Fibroblast of lung (primary cell): ENCODE results near the gene EFCAB14. TPM values are rescaled to one million over a fixed set of nuclear protein-coding genes. Genes with fewer than 3 reads are reported as not detected.

ENCODE experiments used
- DNase-seq, 2 donors: peaks; one replicate each; pipeline versions ENCODE4 v3.0.0 to v3.0.0-alpha.2; 2010; ENCODE audit warnings: low read depth in 2 of 2
- H2AFZ ChIP-seq: 2 replicates; pipeline ENCODE4 v1.5.1; 2012; ENCODE audit warnings: low read length, control low read depth, inconsistent platforms
- H3K27ac ChIP-seq: 2 replicates; pipeline ENCODE4 v1.5.1; 2011; ENCODE audit warnings: low read length, control low read depth; ENCODE audit not compliant: insufficient read depth
- H3K27me3 ChIP-seq: 2 replicates; pipeline ENCODE4 v1.5.1; 2011; ENCODE audit warnings: mild to moderate bottlenecking, low read length; ENCODE audit not compliant: control insufficient read depth, insufficient read depth
- H3K36me3 ChIP-seq: 2 replicates; pipeline ENCODE4 v1.5.1; 2011; ENCODE audit warnings: low read length; ENCODE audit not compliant: control insufficient read depth, insufficient read depth
- H3K4me1 ChIP-seq: 2 replicates; pipeline ENCODE4 v1.5.1; 2011; ENCODE audit warnings: low read length; ENCODE audit not compliant: control insufficient read depth, insufficient read depth; ENCODE audit errors: extremely low read depth
- H3K4me2 ChIP-seq: 2 replicates; pipeline ENCODE4 v1.5.1; 2011; ENCODE audit warnings: low read length, control low read depth; ENCODE audit not compliant: insufficient read depth; ENCODE audit errors: extremely low read depth
- H3K4me3 ChIP-seq, 4 experiments: fragments of 200-600 bp in 1 of 4; sonication (generic) in 1 of 4; replicated peaks in 1 of 4; 2 replicates each; pipeline ENCODE4 v1.5.1; 2011 to 2016; ENCODE audit warnings: low read length in 4 of 4, low read depth in 3 of 4, mild to moderate bottlenecking in 3 of 4, control low read depth in 2 of 4, inconsistent platforms in 1 of 4, mixed read lengths in 1 of 4; ENCODE audit not compliant: insufficient read depth in 1 of 4; ENCODE audit errors: control extremely low read depth in 1 of 4
- H3K79me2 ChIP-seq: 2 replicates; pipeline ENCODE4 v1.5.1; 2012; ENCODE audit warnings: mild to moderate bottlenecking, low read length, inconsistent platforms; ENCODE audit not compliant: control insufficient read depth, insufficient read depth
- H3K9ac ChIP-seq: 2 replicates; pipeline ENCODE4 v1.5.1; 2011; ENCODE audit warnings: mild to moderate bottlenecking, low read length, control low read depth; ENCODE audit not compliant: insufficient read depth
- H3K9me3 ChIP-seq: 2 replicates; pipeline ENCODE4 v1.5.1; 2012; ENCODE audit warnings: low read depth, low read length; ENCODE audit not compliant: control insufficient read depth, insufficient read depth
- H4K20me1 ChIP-seq: 2 replicates; pipeline ENCODE4 v1.5.1; 2011; ENCODE audit warnings: low read length; ENCODE audit not compliant: control insufficient read depth, insufficient read depth; ENCODE audit errors: extremely low read depth
- EZH2 ChIP-seq: IDR thresholded peaks from 2 replicates; pipeline ENCODE4 v1.5.1; 2012; ENCODE audit warnings: low read length, control low read depth, mild to moderate bottlenecking; ENCODE audit errors: missing control alignments
- polyA plus RNA-seq, 2 donors: library from polyadenylated mRNA; depleted of rRNA in 1 of 2; stranded (reverse) in 1 of 2; unstranded in 1 of 2; fragments of >200 nt; gene quantifications; 2 replicates each; pipeline ENCODE4 v1.2.1, GENCODE V29; 2011 to 2012; ENCODE audit warnings: missing spikeins in 1 of 2
- total RNA-seq: library from RNA; depleted of rRNA; stranded (reverse); fragments of >200 nt; gene quantifications from 2 replicates; pipeline ENCODE4 v1.2.1, GENCODE V29; 2014
- TF ChIP-seq, protein P1 (sequence below), 2 donors: IDR thresholded peaks in 1 of 2; conservative IDR thresholded peaks in 1 of 2; 1 replicate in 1 of 2; 2 replicates in 1 of 2; pipeline ENCODE4 v1.5.1; 2011 to 2012; ENCODE audit warnings: low read length in 2 of 2, control low read depth in 1 of 2, inconsistent platforms in 1 of 2, low read depth in 1 of 2, mild to moderate bottlenecking in 1 of 2

EFCAB14 gene
- total and polyA plus RNA-seq, 2 donors (not counting 1 experiment from before 2014, with no cell fraction given) = 35.3 to 65.0 TPM

- no peaks in the 10 kb centered on the region for H3K36me3 ChIP-seq
- H3K27ac ChIP-seq = no peak overlapping the region
- DNase-seq = no peak
- H3K27me3 ChIP-seq = no peaks in the 10 kb centered on the region
- H2AFZ ChIP-seq = no peak overlapping the region
- H3K4me2 ChIP-seq = no peak overlapping the region
- no peaks in the 10 kb centered on the region for H3K4me1 ChIP-seq
- H3K79me2 ChIP-seq = no peaks in the 10 kb centered on the region
- H4K20me1 ChIP-seq = no peaks in the 10 kb centered on the region
- H3K4me3 ChIP-seq = no peak overlapping the region
- TF ChIP-seq, protein P1, sequence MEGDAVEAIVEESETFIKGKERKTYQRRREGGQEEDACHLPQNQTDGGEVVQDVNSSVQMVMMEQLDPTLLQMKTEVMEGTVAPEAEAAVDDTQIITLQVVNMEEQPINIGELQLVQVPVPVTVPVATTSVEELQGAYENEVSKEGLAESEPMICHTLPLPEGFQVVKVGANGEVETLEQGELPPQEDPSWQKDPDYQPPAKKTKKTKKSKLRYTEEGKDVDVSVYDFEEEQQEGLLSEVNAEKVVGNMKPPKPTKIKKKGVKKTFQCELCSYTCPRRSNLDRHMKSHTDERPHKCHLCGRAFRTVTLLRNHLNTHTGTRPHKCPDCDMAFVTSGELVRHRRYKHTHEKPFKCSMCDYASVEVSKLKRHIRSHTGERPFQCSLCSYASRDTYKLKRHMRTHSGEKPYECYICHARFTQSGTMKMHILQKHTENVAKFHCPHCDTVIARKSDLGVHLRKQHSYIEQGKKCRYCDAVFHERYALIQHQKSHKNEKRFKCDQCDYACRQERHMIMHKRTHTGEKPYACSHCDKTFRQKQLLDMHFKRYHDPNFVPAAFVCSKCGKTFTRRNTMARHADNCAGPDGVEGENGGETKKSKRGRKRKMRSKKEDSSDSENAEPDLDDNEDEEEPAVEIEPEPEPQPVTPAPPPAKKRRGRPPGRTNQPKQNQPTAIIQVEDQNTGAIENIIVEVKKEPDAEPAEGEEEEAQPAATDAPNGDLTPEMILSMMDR (conservative IDR thresholded peaks at IDR 0.05 in 1 of 2, IDR thresholded peaks at IDR 0.05 in 1 of 2; ENCODE audit: low read depth in 1 of 2, low read length in 2 of 2) = no peak
- H3K9ac ChIP-seq = no peak overlapping the region
- H3K9me3 ChIP-seq = no peaks in the 10 kb centered on the region
Measured at GRCh38 chr1:46749921-46750404, 31.0 kb upstream of the EFCAB14 start.

GRCh38 chr1:46749404-46749803 is 30.5 kb upstream of the EFCAB14 start:
- Histone ChIP-seq H3K36me3 (no peaks in the 10 kb centered on the region), H3K4me3 (no peak overlapping the region), H3K4me2 (no peak overlapping the region), H3K27ac (no peak overlapping the region), H3K79me2 (no peaks in the 10 kb centered on the region), H4K20me1 (no peaks in the 10 kb centered on the region), H3K9me3 (no peaks in the 10 kb centered on the region), H2AFZ (no peak overlapping the region), H3K9ac (no peak overlapping the region), H3K4me1 (no peaks in the 10 kb centered on the region), H3K27me3 (no peaks in the 10 kb centered on the region)
- no peak for TF ChIP-seq EZH2
- TF ChIP-seq, protein P1 (conservative IDR thresholded peaks at IDR 0.05 in 1 of 2, IDR thresholded peaks at IDR 0.05 in 1 of 2; ENCODE audit: low read depth in 1 of 2, low read length in 2 of 2) = no peak
- DNase-seq = peak in 1 of 2 donors; percentile 42

DNA sequence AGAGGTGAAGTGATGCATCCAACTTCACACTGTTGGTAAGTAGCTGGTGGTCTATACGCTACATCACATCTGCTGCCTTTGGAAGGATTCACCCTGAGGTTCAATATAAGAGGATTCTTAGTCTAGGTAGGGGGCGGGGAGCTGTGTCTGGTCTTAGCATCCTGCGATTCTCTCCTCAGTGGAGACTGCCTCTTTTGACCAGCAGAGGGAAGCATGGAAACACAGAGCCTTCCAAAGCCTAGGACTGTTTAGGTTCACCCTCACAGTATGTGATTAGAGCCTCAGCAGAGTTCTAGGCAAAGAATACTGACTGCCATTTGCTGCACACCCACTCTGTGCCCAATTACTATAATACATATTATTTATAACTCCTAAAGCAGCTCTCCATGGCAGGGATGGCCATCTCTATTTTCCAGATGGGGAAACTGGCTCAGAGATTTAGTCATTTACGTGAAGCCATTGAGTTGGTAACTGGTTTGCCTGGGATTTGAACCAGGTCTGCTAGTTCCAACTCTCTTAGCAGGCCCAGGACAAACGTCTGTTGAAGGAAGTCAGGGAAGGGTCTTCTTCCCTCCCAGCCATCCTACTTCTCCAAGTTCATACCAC is 28.9 kb upstream of the EFCAB14 start:
- Histone ChIP-seq H3K4me3 (no peak overlapping the region), H3K27me3 (no peaks in the 10 kb centered on the region), H3K9me3 (no peaks in the 10 kb centered on the region), H3K9ac (no peak overlapping the region), H3K4me2 (no peak overlapping the region), H3K79me2 (no peaks in the 10 kb centered on the region), H4K20me1 (no peaks in the 10 kb centered on the region), H2AFZ (no peak overlapping the region), H3K27ac (no peak overlapping the region), H3K4me1 (no peaks in the 10 kb centered on the region), H3K36me3 (no peaks in the 10 kb centered on the region)
- TF ChIP-seq EZH2 = no peak
- TF ChIP-seq, protein P1 (conservative IDR thresholded peaks at IDR 0.05 in 1 of 2, IDR thresholded peaks at IDR 0.05 in 1 of 2; ENCODE audit: low read depth in 1 of 2, low read length in 2 of 2) = peak; percentile 60 to 67
- DNase-seq = peak; percentile 31 to 43
